Fibroblast of the aortic adventitia (primary cell): Measurements from ENCODE around the gene COA3. TPM values are rescaled to one million over a fixed set of nuclear protein-coding genes. Genes with fewer than 3 reads are reported as not detected.

Experiments used
- DNase-seq: peaks from one replicate; pipeline ENCODE4 v3.0.0-alpha.2; 2010; ENCODE audit warnings: low read depth
- H3K4me3 ChIP-seq: 2 replicates; pipeline ENCODE4 v1.5.1; 2011; ENCODE audit warnings: low read depth, mild to moderate bottlenecking, control low read depth, low read length, moderate library complexity
- CTCF ChIP-seq: IDR thresholded peaks from 2 replicates; pipeline ENCODE4 v1.5.1; 2011; ENCODE audit warnings: mild to moderate bottlenecking, low read length, control low read depth, inconsistent platforms; ENCODE audit not compliant: insufficient read depth
- total RNA-seq: library from RNA; depleted of rRNA; stranded (reverse); fragments of >200 nt; gene quantifications from 2 replicates; pipeline ENCODE4 v1.2.3, GENCODE V29; 2012; ENCODE audit warnings: low replicate concordance

Gene COA3
- total RNA-seq, 1 donor: 67.5 TPM

- TF ChIP-seq CTCF: no peak
Observed at GRCh38 chr17:42798011-42798382, 507 bp downstream of the COA3 start.

GRCh38 chr17:42797067-42798007 lies 1.2 kb downstream of the COA3 start:
- DNase-seq: no peak
- no peak for TF ChIP-seq CTCF
- H3K4me3 ChIP-seq: peak overlapping the region; percentile 97

More at GRCh38 chr17:42798011-42798382, 507 bp downstream of the COA3 start:
- DNase-seq: no peak
- peak overlapping the region; percentile 97 for H3K4me3 ChIP-seq

GRCh38 chr17:42796066-42796758 lies 2.3 kb downstream of the COA3 start:
- no peak overlapping the region for H3K4me3 ChIP-seq
- TF ChIP-seq CTCF: no peak
- DNase-seq: no peak

- TF ChIP-seq CTCF: no peak
- no peak overlapping the region for H3K4me3 ChIP-seq
- no peak for DNase-seq
Observed at GRCh38 chr17:42795465-42795864, 3.0 kb downstream of the COA3 start.

- TF ChIP-seq CTCF: no peak
- H3K4me3 ChIP-seq: no peak overlapping the region
- no peak for DNase-seq
Observed at GRCh38 chr17:42795061-42795460, 3.4 kb downstream of the COA3 start.

GRCh38 chr17:42792545-42792944 lies 6.0 kb downstream of the COA3 start:
- H3K4me3 ChIP-seq: no peak overlapping the region
- DNase-seq: no peak
- no peak for TF ChIP-seq CTCF
